Activated T-helper 17 cell treated with anti-CD3 and anti-CD28 coated beads, Interleukin-2, amount 50 U/mL, for 72 hours (primary cell): Measurements from ENCODE around the gene EMILIN3. TPM values are rescaled to one million over a fixed set of nuclear protein-coding genes. Genes with fewer than 3 reads are reported as not detected.

ENCODE experiments used
- ATAC-seq: fragments of 150-1000 bp; cut with Tn5 transposase; replicated peaks from 2 replicates; pipeline ENCODE4 v1.10.0; 2021; ENCODE audit warnings: mild to moderate bottlenecking, moderate library complexity
- H3K27ac Mint-ChIP-seq: one replicate; pipeline ENCODE4 v1.8.0; 2022; ENCODE audit warnings: mixed read lengths
- H3K27me3 Mint-ChIP-seq: one replicate; pipeline ENCODE4 v1.8.0; 2022; ENCODE audit warnings: mixed read lengths
- H3K36me3 Mint-ChIP-seq: one replicate; pipeline ENCODE4 v1.8.0; 2022; ENCODE audit warnings: low read depth, mild to moderate bottlenecking, mixed read lengths
- H3K4me1 Mint-ChIP-seq: one replicate; pipeline ENCODE4 v1.8.0; 2022; ENCODE audit warnings: mixed read lengths
- H3K4me3 Mint-ChIP-seq: one replicate; pipeline ENCODE4 v1.8.0; 2022; ENCODE audit warnings: mild to moderate bottlenecking, mixed read lengths
- H3K9me3 Mint-ChIP-seq: one replicate; pipeline ENCODE4 v1.8.0; 2022; ENCODE audit warnings: mixed read lengths
- total RNA-seq, 2 donors: library from RNA; stranded (reverse); gene quantifications; one replicate each; pipeline ENCODE4 v1.2.3, GENCODE V29; 2022

Gene EMILIN3
- total RNA-seq, 2 donors from 2014 or later = not detected

- H3K4me1 Mint-ChIP-seq = no peaks in the 10 kb centered on the region
- no peaks in the 10 kb centered on the region for H3K36me3 Mint-ChIP-seq
- no peak overlapping the region for H3K27ac Mint-ChIP-seq
- H3K27me3 Mint-ChIP-seq = peaks cover 29% of the 10 kb centered on the region
- ATAC-seq = no peak
- no peaks in the 10 kb centered on the region for H3K9me3 Mint-ChIP-seq
- H3K4me3 Mint-ChIP-seq = no peak overlapping the region
Observed at GRCh38 chr20:41377275-41377674, 10.7 kb upstream of the EMILIN3 start.

- H3K27ac Mint-ChIP-seq = no peak overlapping the region
- no peak for ATAC-seq
- H3K4me3 Mint-ChIP-seq = no peak overlapping the region
- H3K27me3 Mint-ChIP-seq = peaks cover 29% of the 10 kb centered on the region
- no peaks in the 10 kb centered on the region for H3K36me3 Mint-ChIP-seq
- H3K9me3 Mint-ChIP-seq = peaks cover under 1% of the 10 kb centered on the region
- H3K4me1 Mint-ChIP-seq = no peaks in the 10 kb centered on the region
Observed at GRCh38 chr20:41376349-41376748, 9.7 kb upstream of the EMILIN3 start.

- Mint-ChIP-seq H3K4me1 (no peaks in the 10 kb centered on the region), H3K27ac (no peak overlapping the region), H3K9me3 (peaks cover 5% of the 10 kb centered on the region), H3K4me3 (no peak overlapping the region), H3K27me3 (peaks cover 32% of the 10 kb centered on the region), H3K36me3 (no peaks in the 10 kb centered on the region)
- ATAC-seq = no peak
Observed at GRCh38 chr20:41375846-41376245, 9.2 kb upstream of the EMILIN3 start.

- no peaks in the 10 kb centered on the region for H3K4me1 Mint-ChIP-seq
- no peaks in the 10 kb centered on the region for H3K36me3 Mint-ChIP-seq
- peaks cover 28% of the 10 kb centered on the region for H3K27me3 Mint-ChIP-seq
- ATAC-seq = no peak
- no peak overlapping the region for H3K27ac Mint-ChIP-seq
- H3K4me3 Mint-ChIP-seq = no peak overlapping the region
- H3K9me3 Mint-ChIP-seq = peaks cover 5% of the 10 kb centered on the region
Observed at GRCh38 chr20:41373931-41374920, 7.6 kb upstream of the EMILIN3 start.

GRCh38 chr20:41373251-41373783 is 6.7 kb upstream of the EMILIN3 start:
- ATAC-seq = no peak
- Mint-ChIP-seq H3K9me3 (peaks cover 5% of the 10 kb centered on the region), H3K27me3 (peaks cover 31% of the 10 kb centered on the region), H3K36me3 (no peaks in the 10 kb centered on the region), H3K4me1 (no peaks in the 10 kb centered on the region), H3K4me3 (no peak overlapping the region), H3K27ac (no peak overlapping the region)

- Mint-ChIP-seq H3K27me3 (peaks cover 35% of the 10 kb centered on the region), H3K4me3 (no peak overlapping the region), H3K36me3 (no peaks in the 10 kb centered on the region), H3K27ac (no peak overlapping the region), H3K4me1 (no peaks in the 10 kb centered on the region), H3K9me3 (peaks cover 5% of the 10 kb centered on the region)
- no peak for ATAC-seq
Observed at GRCh38 chr20:41371371-41371770, 4.8 kb upstream of the EMILIN3 start.

- H3K27me3 Mint-ChIP-seq = peaks cover 40% of the 10 kb centered on the region
- H3K36me3 Mint-ChIP-seq = no peaks in the 10 kb centered on the region
- no peaks in the 10 kb centered on the region for H3K4me1 Mint-ChIP-seq
- H3K4me3 Mint-ChIP-seq = no peak overlapping the region
- H3K9me3 Mint-ChIP-seq = peaks cover 5% of the 10 kb centered on the region
- H3K27ac Mint-ChIP-seq = no peak overlapping the region
- no peak for ATAC-seq
Observed at GRCh38 chr20:41370176-41370575, 3.6 kb upstream of the EMILIN3 start.

- ATAC-seq = no peak
- Mint-ChIP-seq H3K36me3 (no peaks in the 10 kb centered on the region), H3K9me3 (peaks cover 5% of the 10 kb centered on the region), H3K4me3 (no peak overlapping the region), H3K27me3 (peaks cover 45% of the 10 kb centered on the region), H3K27ac (no peak overlapping the region), H3K4me1 (no peaks in the 10 kb centered on the region)
Observed at GRCh38 chr20:41369673-41370072, 3.1 kb upstream of the EMILIN3 start.

GRCh38 chr20:41367956-41368355 is 1.3 kb upstream of the EMILIN3 start:
- Mint-ChIP-seq H3K4me1 (no peaks in the 10 kb centered on the region), H3K27ac (no peak overlapping the region), H3K9me3 (peaks cover 5% of the 10 kb centered on the region), H3K4me3 (peak overlapping the region; percentile 54), H3K27me3 (peaks cover 38% of the 10 kb centered on the region), H3K36me3 (no peaks in the 10 kb centered on the region)
- no peak for ATAC-seq

- no peaks in the 10 kb centered on the region for H3K36me3 Mint-ChIP-seq
- H3K27me3 Mint-ChIP-seq = peaks cover 34% of the 10 kb centered on the region
- no peak for ATAC-seq
- H3K9me3 Mint-ChIP-seq = peaks cover 5% of the 10 kb centered on the region
- peak overlapping the region; percentile 54 for H3K4me3 Mint-ChIP-seq
- no peaks in the 10 kb centered on the region for H3K4me1 Mint-ChIP-seq
- H3K27ac Mint-ChIP-seq = no peak overlapping the region
Observed at GRCh38 chr20:41367393-41367695, 726 bp upstream of the EMILIN3 start.

GRCh38 chr20:41365777-41366545 is 657 bp downstream of the EMILIN3 start:
- Mint-ChIP-seq H3K4me3 (no peak overlapping the region), H3K36me3 (no peaks in the 10 kb centered on the region), H3K27ac (no peak overlapping the region), H3K4me1 (no peaks in the 10 kb centered on the region), H3K9me3 (no peaks in the 10 kb centered on the region), H3K27me3 (peaks cover 32% of the 10 kb centered on the region)
- no peak for ATAC-seq

GRCh38 chr20:41364967-41365765 is 1.5 kb downstream of the EMILIN3 start:
- H3K4me1 Mint-ChIP-seq = no peaks in the 10 kb centered on the region
- H3K27me3 Mint-ChIP-seq = peaks cover 32% of the 10 kb centered on the region
- no peak overlapping the region for H3K4me3 Mint-ChIP-seq
- H3K27ac Mint-ChIP-seq = no peak overlapping the region
- H3K9me3 Mint-ChIP-seq = no peaks in the 10 kb centered on the region
- H3K36me3 Mint-ChIP-seq = no peaks in the 10 kb centered on the region
- no peak for ATAC-seq

GRCh38 chr20:41364236-41364855 is 2.3 kb downstream of the EMILIN3 start:
- Mint-ChIP-seq H3K27ac (no peak overlapping the region), H3K27me3 (peaks cover 30% of the 10 kb centered on the region), H3K4me1 (no peaks in the 10 kb centered on the region), H3K9me3 (no peaks in the 10 kb centered on the region), H3K36me3 (no peaks in the 10 kb centered on the region), H3K4me3 (no peak overlapping the region)
- ATAC-seq = no peak

GRCh38 chr20:41363601-41364000 is 3.0 kb downstream of the EMILIN3 start:
- no peaks in the 10 kb centered on the region for H3K4me1 Mint-ChIP-seq
- H3K36me3 Mint-ChIP-seq = no peaks in the 10 kb centered on the region
- no peak for ATAC-seq
- no peak overlapping the region for H3K27ac Mint-ChIP-seq
- H3K27me3 Mint-ChIP-seq = peaks cover 26% of the 10 kb centered on the region
- no peak overlapping the region for H3K4me3 Mint-ChIP-seq
- H3K9me3 Mint-ChIP-seq = no peaks in the 10 kb centered on the region
